ENCODE data around the gene IL5. TPM values are rescaled to one million over a fixed set of nuclear protein-coding genes. Genes with fewer than 3 reads are reported as not detected.

The IL5 gene
- total and polyA plus RNA-seq, 2 of the 4 experiments (the other 2 are of a cell fraction): not detected

GRCh38 chr5:132528866-132529634 lies 14.3 kb downstream of the IL5 start (continued):
- no peak for TF ChIP-seq FOS (IDR thresholded peaks at IDR 0.05; ENCODE audit: low read depth, low read length)

- H3K27ac ChIP-seq (ENCODE audit: insufficient read depth, low read length): no peak overlapping the region
- H3K18ac ChIP-seq (ENCODE audit: low read depth, low read length): no peak overlapping the region
- no peak overlapping the region for H4K8ac ChIP-seq (ENCODE audit: low read depth in 2 of 2, low read length in 2 of 2)
- dilution Hi-C loops (cut with HindIII; ENCODE audit: low sequenced_read_pairs, unreplicated experiment): no loop called here
- in situ Hi-C loops (cut with MboI; ENCODE audit: low sequenced_read_pairs): loop anchor here (10.0 kb wide), 1 partner anchor 187 kb away; no protein-coding TSS in a partner anchor
- H3K23ac ChIP-seq (ENCODE audit: low read depth, low read length): no peak overlapping the region
- no peaks in the 10 kb centered on the region for H3K36me3 ChIP-seq (ENCODE audit: control insufficient read depth, insufficient read depth, low read length)
- H2BK20ac ChIP-seq (ENCODE audit: low read depth, low read length): no peak overlapping the region
- peaks cover 1% of the 10 kb centered on the region; the same call in 1 of the 2 replicates for H3K4me1 ChIP-seq (ENCODE audit: control insufficient read depth, insufficient read depth, low read length)
- no peak overlapping the region for H3K4me2 ChIP-seq (ENCODE audit: low read depth, low read length)
- intact Hi-C loops (cut with micrococcal nuclease): loop anchor here (5.0 to 10.0 kb wide), 2 partner anchors 177 to 294 kb away; no protein-coding TSS in a partner anchor
- H3K4me3 ChIP-seq (ENCODE audit: insufficient read depth, low read depth, low read length): no peak overlapping the region
- no peaks in the 10 kb centered on the region for H3K9me3 ChIP-seq (ENCODE audit: control insufficient read depth, insufficient read depth, low read length)
- CTCF ChIA-PET: interaction anchor here (1.2 kb wide), 1 partner anchor 181 kb away, joined by 3 read pairs; no protein-coding TSS in a partner anchor
- peaks cover 3% of the 10 kb centered on the region; the same call in 1 of the 2 replicates for H3K9me1 ChIP-seq (ENCODE audit: insufficient read depth, low read length)
- H3K79me1 ChIP-seq (ENCODE audit: low read depth in 1 of 2, low read length in 2 of 2): no peaks in the 10 kb centered on the region
- DNase-seq (no peak), ATAC-seq (ENCODE audit: low read depth) (no peak)
- H2AK5ac ChIP-seq (ENCODE audit: low read depth, low read length): no peak overlapping the region
- no peak overlapping the region for H2BK5ac ChIP-seq (ENCODE audit: low read depth, low read length, poor library complexity, severe bottlenecking)
- TF ChIP-seq RCOR1 (IDR thresholded peaks at IDR 0.05; ENCODE audit: insufficient replicate concordance, low read length) (no peak), FOS (IDR thresholded peaks at IDR 0.05; ENCODE audit: low read depth, low read length) (no peak), POLR2A (IDR thresholded peaks at IDR 0.05; ENCODE audit: low read depth, low read length) (no peak), RFX5 (IDR thresholded peaks at IDR 0.05; ENCODE audit: low read depth, low read length) (no peak), NFE2L2 (IDR thresholded peaks at IDR 0.05; ENCODE audit: low read depth, low read length) (no peak), BHLHE40 (IDR thresholded peaks at IDR 0.05; ENCODE audit: low read depth, low read length) (no peak), USF2 (IDR thresholded peaks at IDR 0.05; ENCODE audit: low read depth, low read length) (no peak), MXI1 (IDR thresholded peaks at IDR 0.05; ENCODE audit: borderline replicate concordance, low read depth, low read length) (no peak), CTCF (conservative IDR thresholded peaks at IDR 0.05; ENCODE audit: low read depth, low read length) (no peak), CHD1 (IDR thresholded peaks at IDR 0.05; ENCODE audit: low read depth, low read length) (no peak)
- no peak overlapping the region for H3K56ac ChIP-seq (ENCODE audit: extremely low read depth, insufficient read depth, low read length)
- no peak overlapping the region for H4K91ac ChIP-seq (ENCODE audit: insufficient read depth, low read depth, low read length)
- H2BK120ac ChIP-seq (ENCODE audit: low read depth, low read length): no peak overlapping the region
- no peak overlapping the region for H3K4ac ChIP-seq (ENCODE audit: low read depth, low read length)
- H2AFZ ChIP-seq (replicated peaks; ENCODE audit: low read length, poor library complexity): no peak overlapping the region
- H4K5ac ChIP-seq (ENCODE audit: low read depth, low read length): no peak overlapping the region
- POLR2A ChIA-PET (ENCODE audit: unreplicated experiment): no interaction called here
- 67% methylated on average over 1 of the region's 2 CpGs; no CpG with 5 or more reads in 1 of the 2 experiments for WGBS, 2 experiments (ENCODE audit: extremely low coverage in 2 of 2, insufficient read length in 1 of 2)
- no peak overlapping the region for H2AK9ac ChIP-seq (replicated peaks; ENCODE audit: low read depth, low read length, poor library complexity)
- H3K9ac ChIP-seq (ENCODE audit: low read depth, low read length): no peak overlapping the region
- H3K14ac ChIP-seq (replicated peaks; ENCODE audit: low read depth, low read length): no peak overlapping the region
- no peak overlapping the region for H2BK15ac ChIP-seq (ENCODE audit: low read depth, low read length)
- no peaks in the 10 kb centered on the region for H4K20me1 ChIP-seq (ENCODE audit: insufficient read depth, low read length)
- no TSS peak for BruUV-seq (replicated peaks)
- H3K27me3 ChIP-seq (ENCODE audit: control insufficient read depth, insufficient read depth, low read length): peaks cover 23% of the 10 kb centered on the region
Measured at GRCh38 chr5:132528021-132528420, 15.3 kb downstream of the IL5 start.

Measured in IMR-90 (cell line).